KMS-11 (cell line): ENCODE measurements around the gene GPI.

ENCODE experiments used
- H2AFZ ChIP-seq: fragments of 200-600 bp; sonication (generic); 2 replicates; pipeline ENCODE4 v1.6.1; 2016; ENCODE audit warnings: antibody characterized with exemption, mixed run types, low read depth
- H3K27ac ChIP-seq: fragments of 200-600 bp; sonication (generic); 2 replicates; pipeline ENCODE4 v1.6.1; 2016; ENCODE audit warnings: mild to moderate bottlenecking, mixed run types
- H3K27me3 ChIP-seq: fragments of 200-600 bp; sonication (generic); 2 replicates; pipeline ENCODE4 v1.6.1; 2017; ENCODE audit warnings: mild to moderate bottlenecking, low read depth, mixed run types, moderate library complexity; ENCODE audit not compliant: insufficient read depth
- H3K36me3 ChIP-seq: fragments of 200-600 bp; sonication (generic); 2 replicates; pipeline ENCODE4 v1.6.1; 2017; ENCODE audit warnings: mild to moderate bottlenecking, mixed run types; ENCODE audit not compliant: insufficient read depth
- H3K4me1 ChIP-seq: fragments of 200-600 bp; sonication (generic); 2 replicates; pipeline ENCODE4 v1.6.1; 2016; ENCODE audit warnings: mild to moderate bottlenecking, low read depth, mixed run types; ENCODE audit not compliant: poor library complexity, severe bottlenecking
- H3K4me2 ChIP-seq: fragments of 200-600 bp; sonication (generic); 2 replicates; pipeline ENCODE4 v1.7.0; 2016; ENCODE audit warnings: mild to moderate bottlenecking, mixed run types
- H3K4me3 ChIP-seq: fragments of 200-600 bp; sonication (generic); IDR thresholded peaks from 2 replicates; pipeline ENCODE4 v1.6.1; 2017; ENCODE audit warnings: low read depth, low read length, mixed read lengths; ENCODE audit not compliant: insufficient read depth
- H3K79me2 ChIP-seq: fragments of 200-600 bp; sonication (generic); 2 replicates; pipeline ENCODE4 v1.6.1; 2016; ENCODE audit warnings: low read depth, mixed run types; ENCODE audit not compliant: insufficient read depth
- H3K9ac ChIP-seq: fragments of 200-600 bp; sonication (generic); 2 replicates; pipeline ENCODE4 v1.6.1; 2016; ENCODE audit warnings: mild to moderate bottlenecking, mixed run types
- H4K20me1 ChIP-seq: fragments of 200-600 bp; sonication (generic); 2 replicates; pipeline ENCODE4 v1.6.1; 2016; ENCODE audit warnings: mild to moderate bottlenecking, mixed run types; ENCODE audit not compliant: insufficient read depth
- CTCF ChIP-seq: fragments of 200-600 bp; sonication (generic); conservative IDR thresholded peaks from 2 replicates; pipeline ENCODE4 v1.6.1; 2017; ENCODE audit warnings: low read depth, mild to moderate bottlenecking, antibody characterized with exemption, low read length, moderate library complexity, mixed read lengths

The GPI gene

GRCh38 chr19:34426096-34426661 is 61.2 kb downstream of the GPI start:
- Histone ChIP-seq H3K4me1 (peaks cover 20% of the 10 kb centered on the region), H3K4me3 (no peak overlapping the region), H3K4me2 (no peak overlapping the region), H3K79me2 (peaks cover 29% of the 10 kb centered on the region), H4K20me1 (peaks cover 17% of the 10 kb centered on the region), H3K27me3 (no peaks in the 10 kb centered on the region), H3K27ac (no peak overlapping the region), H3K9ac (no peak overlapping the region), H3K36me3 (no peaks in the 10 kb centered on the region; the same call in 1 of the 2 replicates), H2AFZ (no peak overlapping the region)
- TF ChIP-seq CTCF = no peak

DNA sequence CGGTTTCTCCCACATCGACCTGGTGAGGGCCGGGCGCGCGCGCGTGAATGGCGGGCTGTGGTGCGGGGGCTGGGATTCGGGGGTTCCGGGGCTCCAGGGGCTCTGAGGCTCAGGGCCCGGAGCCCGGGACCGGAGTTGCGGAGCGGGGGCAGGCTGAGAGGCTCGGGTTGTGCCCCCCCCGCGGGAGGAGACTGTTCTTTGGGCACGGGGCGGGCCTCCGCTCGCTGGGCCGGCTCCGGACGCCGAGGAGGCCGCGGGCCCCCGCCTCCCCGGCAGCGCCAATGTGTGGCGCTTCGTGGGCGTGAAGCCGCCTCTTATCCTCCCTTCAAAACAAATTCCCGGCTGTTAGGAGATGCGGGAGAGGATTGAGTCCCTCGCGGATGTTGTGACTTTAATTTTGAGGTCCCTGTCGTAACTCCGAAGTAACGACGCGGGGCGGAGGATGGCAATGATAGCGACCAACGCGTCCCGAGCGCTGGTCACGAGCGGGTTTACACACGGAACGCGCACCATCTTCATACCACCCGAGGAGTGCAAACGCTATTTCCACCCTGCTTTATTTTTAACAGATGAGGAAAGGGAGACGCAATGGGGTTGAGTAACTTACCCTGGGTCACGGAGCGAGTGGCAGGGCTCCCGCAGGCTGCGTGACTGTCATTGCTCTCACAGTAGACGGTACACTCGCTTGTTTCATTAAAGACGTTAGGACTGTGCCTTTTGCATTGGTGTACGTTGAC is 63.7 kb downstream of the GPI start:
- no peak overlapping the region for H3K4me3 ChIP-seq
- peak overlapping the region; percentile 77 for H3K27ac ChIP-seq
- peaks cover 55% of the 10 kb centered on the region for H3K79me2 ChIP-seq

GRCh38 chr19:34429553-34429952 is 64.6 kb downstream of the GPI start:
- H3K27ac ChIP-seq = no peak overlapping the region
- H3K27me3 ChIP-seq = no peaks in the 10 kb centered on the region

More for the DNA sequence above, 63.7 kb downstream of the GPI start:
- peaks cover 31% of the 10 kb centered on the region for H3K4me1 ChIP-seq
- H2AFZ ChIP-seq = peak overlapping the region; percentile 91
- H3K4me2 ChIP-seq = peak overlapping the region; percentile 94
- no peaks in the 10 kb centered on the region for H3K36me3 ChIP-seq
- peaks cover 40% of the 10 kb centered on the region for H4K20me1 ChIP-seq
- no peaks in the 10 kb centered on the region for H3K27me3 ChIP-seq
- no peak for TF ChIP-seq CTCF
- H3K9ac ChIP-seq = peak overlapping the region; percentile 93

More at GRCh38 chr19:34429553-34429952, 64.6 kb downstream of the GPI start:
- H3K4me3 ChIP-seq = no peak overlapping the region
- H3K4me2 ChIP-seq = peak overlapping the region; percentile 94
- H3K4me1 ChIP-seq = peaks cover 31% of the 10 kb centered on the region
- peaks cover 63% of the 10 kb centered on the region for H3K79me2 ChIP-seq
- peak overlapping the region; percentile 93; the same call in 1 of the 2 replicates for H3K9ac ChIP-seq
- H3K36me3 ChIP-seq = no peaks in the 10 kb centered on the region; the same call in 1 of the 2 replicates
- H2AFZ ChIP-seq = no peak overlapping the region
- TF ChIP-seq CTCF = no peak
- peaks cover 40% of the 10 kb centered on the region for H4K20me1 ChIP-seq
